WTC11 (cell line): ENCODE data around the gene UQCC2.

Source experiments
- E2F1 ChIP-seq: sonication (generic); formaldehyde crosslinking; IDR thresholded peaks from 2 replicates; pipeline ENCODE4 v1.8.0; 2022; ENCODE audit warnings: mild to moderate bottlenecking, missing genetic modification reagents
- MAX ChIP-seq: sonication (generic); formaldehyde crosslinking; IDR thresholded peaks from 2 replicates; pipeline ENCODE4 v1.8.0; 2022; ENCODE audit warnings: mild to moderate bottlenecking, missing genetic modification reagents
- ZNF263 ChIP-seq: sonication (generic); formaldehyde crosslinking; IDR thresholded peaks from 2 replicates; pipeline ENCODE4 v1.8.1; 2022; ENCODE audit warnings: low read depth, mild to moderate bottlenecking, moderate library complexity, missing genetic modification reagents
- ZNF317 ChIP-seq: sonication (generic); formaldehyde crosslinking; IDR thresholded peaks from 2 replicates; pipeline ENCODE4 v1.8.1; 2023; ENCODE audit warnings: low read depth, mild to moderate bottlenecking, moderate library complexity, missing genetic modification reagents, borderline replicate concordance
- TF ChIP-seq, protein P1 (sequence below): fragments of 200-600 bp; IDR thresholded peaks from 2 replicates; pipeline ENCODE4 v1.8.0; 2022; ENCODE audit warnings: antibody characterized with exemption
- TF ChIP-seq, protein P2 (sequence below): sonication (generic); formaldehyde crosslinking; IDR thresholded peaks from 2 replicates; pipeline ENCODE4 v1.8.1; 2023; ENCODE audit warnings: mild to moderate bottlenecking, missing genetic modification reagents, moderate library complexity

GRCh38 chr6:33742837-33743236, 31.3 kb upstream of the UQCC2 start:
- TF ChIP-seq E2F1 (CRISPR knock-in tag) (no peak), ZNF263 (no peak), MAX (no peak), ZNF317 (CRISPR knock-in tag) (no peak)
- TF ChIP-seq, protein P1, sequence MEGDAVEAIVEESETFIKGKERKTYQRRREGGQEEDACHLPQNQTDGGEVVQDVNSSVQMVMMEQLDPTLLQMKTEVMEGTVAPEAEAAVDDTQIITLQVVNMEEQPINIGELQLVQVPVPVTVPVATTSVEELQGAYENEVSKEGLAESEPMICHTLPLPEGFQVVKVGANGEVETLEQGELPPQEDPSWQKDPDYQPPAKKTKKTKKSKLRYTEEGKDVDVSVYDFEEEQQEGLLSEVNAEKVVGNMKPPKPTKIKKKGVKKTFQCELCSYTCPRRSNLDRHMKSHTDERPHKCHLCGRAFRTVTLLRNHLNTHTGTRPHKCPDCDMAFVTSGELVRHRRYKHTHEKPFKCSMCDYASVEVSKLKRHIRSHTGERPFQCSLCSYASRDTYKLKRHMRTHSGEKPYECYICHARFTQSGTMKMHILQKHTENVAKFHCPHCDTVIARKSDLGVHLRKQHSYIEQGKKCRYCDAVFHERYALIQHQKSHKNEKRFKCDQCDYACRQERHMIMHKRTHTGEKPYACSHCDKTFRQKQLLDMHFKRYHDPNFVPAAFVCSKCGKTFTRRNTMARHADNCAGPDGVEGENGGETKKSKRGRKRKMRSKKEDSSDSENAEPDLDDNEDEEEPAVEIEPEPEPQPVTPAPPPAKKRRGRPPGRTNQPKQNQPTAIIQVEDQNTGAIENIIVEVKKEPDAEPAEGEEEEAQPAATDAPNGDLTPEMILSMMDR: no peak
- TF ChIP-seq, protein P2, sequence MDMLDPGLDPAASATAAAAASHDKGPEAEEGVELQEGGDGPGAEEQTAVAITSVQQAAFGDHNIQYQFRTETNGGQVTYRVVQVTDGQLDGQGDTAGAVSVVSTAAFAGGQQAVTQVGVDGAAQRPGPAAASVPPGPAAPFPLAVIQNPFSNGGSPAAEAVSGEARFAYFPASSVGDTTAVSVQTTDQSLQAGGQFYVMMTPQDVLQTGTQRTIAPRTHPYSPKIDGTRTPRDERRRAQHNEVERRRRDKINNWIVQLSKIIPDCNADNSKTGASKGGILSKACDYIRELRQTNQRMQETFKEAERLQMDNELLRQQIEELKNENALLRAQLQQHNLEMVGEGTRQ (CRISPR knock-in tag): no peak
